T-helper 9 cell (primary cell): ENCODE measurements around the gene LRRC8C.

Experiments used
- DNase-seq: peaks from one replicate; pipeline ENCODE4 v3.0.0-alpha.2; 2020

Gene LRRC8C

DNA sequence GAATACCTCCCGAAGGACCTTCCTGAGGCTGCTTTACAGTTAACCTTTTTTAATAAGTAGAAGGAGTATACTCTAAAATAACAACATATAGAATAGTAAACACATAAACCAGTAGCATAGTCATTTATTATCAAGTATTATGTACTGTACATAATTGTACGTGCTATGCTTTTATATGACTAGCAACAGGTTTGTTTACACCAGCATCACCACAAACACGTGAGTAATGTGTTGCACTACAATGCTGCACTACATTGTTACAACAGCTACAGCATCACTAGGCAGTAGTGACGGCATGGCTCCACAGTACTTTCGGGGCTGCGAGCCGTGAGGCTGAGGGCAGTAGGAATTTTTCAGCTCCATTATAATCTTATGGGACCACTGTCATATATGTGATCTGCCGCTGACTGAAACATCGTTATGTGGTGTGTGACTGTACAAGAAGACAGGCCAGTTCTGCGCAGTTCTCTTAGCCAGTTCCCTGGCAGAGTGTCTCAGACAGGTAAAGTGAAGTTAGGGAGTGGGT is 105.1 kb downstream of the LRRC8C start:
- no peak for DNase-seq

DNA sequence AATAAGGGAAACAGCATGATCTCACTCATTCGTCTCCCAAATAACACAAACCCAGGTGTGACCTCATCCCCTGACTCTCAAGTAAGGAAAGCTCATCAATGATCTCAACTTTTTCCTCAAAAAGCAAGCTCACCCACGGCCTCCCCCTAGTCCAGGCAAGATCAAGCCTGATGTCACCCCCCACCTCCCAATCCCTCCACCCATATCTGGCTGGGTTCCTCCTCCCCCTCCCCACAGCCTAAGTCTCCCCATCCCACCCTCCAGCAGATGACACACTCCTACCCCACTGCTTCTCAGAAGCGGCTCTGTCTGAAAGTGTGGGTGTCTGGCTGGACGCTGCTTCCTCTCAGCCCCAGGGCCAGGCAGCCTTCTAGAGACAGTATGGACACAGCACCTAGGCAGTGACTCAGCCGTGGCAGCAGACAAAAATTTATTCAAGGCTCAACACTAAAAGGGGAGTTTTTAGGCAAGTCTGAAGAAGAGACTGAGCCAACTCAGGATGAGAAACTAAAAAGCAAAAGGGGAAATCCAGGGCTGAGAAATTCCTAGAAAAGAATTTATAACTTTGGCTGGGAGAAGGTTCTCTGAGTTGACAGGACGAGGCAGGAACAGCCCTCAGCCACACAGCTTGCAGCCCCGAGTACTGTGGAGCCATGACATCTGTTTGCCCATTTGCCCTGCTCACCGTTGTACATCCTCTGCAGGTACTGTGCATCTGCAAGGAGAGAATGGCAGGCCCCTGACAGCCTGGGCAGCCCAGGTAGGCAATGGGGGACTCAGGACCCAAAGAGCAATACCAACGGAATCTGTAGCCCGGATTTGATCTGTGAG is 106.3 kb downstream of the LRRC8C start:
- no peak for DNase-seq

DNA sequence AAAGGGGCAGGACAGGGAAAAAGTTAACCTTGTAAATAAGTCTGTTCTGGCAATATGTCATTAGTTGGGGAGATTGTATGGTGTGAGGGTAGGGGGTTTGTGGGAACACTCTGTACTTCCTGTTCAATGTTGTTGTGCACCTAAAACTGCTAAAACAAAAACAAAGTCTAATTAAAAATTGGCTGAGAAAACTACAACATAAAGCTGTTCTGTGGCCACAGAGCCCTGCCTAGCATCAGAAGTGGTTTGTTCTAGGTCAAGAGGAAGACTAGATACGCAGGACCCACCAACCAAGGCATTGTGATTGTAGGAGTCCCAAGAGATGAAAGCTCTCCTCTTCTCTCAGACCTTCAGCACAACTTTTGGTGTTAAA is 106.9 kb downstream of the LRRC8C start:
- no peak for DNase-seq

DNA sequence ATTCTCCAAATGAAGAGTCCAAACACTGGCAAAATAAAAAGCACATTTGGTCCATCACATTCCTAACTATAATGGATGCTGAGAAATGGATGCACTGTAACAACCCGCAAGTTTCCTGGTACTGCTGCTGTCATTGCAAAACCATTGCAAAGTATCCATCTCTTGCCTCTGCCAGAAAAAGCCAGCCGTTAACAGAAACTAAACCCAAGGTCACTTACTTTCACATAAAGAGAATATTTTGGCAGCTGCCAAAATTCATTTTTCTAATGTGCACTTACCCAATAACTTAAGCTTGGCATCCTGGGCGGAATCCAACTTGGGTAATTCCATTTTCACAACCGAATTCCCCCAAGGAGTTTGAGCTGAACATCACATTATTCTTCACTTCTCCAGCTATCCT is 110.9 kb downstream of the LRRC8C start:
- DNase-seq: no peak

DNA sequence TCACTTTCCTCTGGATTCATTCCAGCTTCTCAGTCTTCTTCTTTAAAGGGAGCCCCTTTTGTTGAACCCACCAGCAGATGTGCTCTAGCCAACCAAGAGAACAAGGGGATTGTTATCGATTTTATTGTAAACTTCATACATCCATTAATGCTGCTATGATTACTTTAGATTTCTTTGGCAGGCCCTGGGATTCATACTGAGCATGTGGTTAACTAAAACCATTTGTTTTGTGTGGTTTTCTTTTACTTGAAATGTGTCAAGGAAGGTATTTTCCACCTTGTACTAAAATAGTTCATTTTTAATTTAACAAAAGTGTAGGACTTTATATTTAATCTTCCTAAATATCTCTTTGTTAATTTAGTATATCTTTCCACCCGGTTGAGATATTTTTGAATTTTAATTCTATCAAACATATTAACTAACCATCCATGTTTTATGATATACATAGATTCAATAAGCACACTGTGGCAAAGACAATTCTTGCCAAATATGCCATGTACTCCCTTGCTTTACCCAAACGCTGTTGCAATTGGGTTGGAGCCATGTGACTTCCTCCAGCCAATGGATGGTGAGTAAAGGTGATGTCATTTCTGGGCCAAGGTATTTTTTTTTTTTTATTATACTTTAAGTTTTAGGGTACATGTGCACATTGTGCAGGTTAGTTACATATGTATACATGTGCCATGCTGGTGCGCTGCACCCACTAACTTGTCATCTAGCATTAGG is 113.7 kb downstream of the LRRC8C start:
- no peak for DNase-seq

DNA sequence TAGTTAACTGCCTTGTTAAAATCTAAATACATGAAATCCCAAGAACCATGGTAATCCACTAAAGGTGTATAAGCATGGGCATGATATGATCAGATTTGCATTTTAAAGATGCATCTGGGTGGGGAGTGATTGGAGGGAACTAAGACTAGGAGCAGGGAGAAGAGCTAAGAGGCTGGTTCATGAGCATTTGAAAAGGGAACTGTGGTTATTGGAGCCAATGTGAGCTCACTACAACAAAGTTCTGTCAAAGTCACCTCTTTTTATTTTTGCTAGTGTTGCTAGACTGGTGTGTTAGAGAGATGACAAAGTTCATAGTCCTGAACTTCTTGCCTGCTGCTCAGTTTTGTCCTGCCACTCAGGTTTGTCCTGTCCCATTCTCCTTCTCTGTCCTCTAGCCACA is 120.8 kb downstream of the LRRC8C start:
- no peak for DNase-seq

DNA sequence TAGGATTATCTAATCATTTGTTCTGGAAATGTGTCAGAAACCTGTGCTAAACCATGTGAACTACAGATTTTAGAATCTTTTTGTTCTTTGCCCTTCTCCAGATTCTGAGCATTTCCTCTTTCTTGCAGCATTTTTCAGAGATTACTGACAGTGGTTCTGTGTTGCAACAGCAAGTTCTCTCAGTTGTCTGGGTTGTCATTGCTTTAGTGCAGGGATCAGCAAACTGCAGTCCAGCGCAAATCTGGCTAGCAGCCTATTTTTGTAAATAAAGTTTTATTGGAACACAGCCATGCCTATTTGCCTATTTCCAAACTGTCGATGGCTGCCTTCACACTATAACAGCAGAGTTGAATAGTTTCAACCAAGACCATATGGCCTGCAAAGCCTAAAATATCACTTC is 121.6 kb downstream of the LRRC8C start:
- DNase-seq: no peak

DNA sequence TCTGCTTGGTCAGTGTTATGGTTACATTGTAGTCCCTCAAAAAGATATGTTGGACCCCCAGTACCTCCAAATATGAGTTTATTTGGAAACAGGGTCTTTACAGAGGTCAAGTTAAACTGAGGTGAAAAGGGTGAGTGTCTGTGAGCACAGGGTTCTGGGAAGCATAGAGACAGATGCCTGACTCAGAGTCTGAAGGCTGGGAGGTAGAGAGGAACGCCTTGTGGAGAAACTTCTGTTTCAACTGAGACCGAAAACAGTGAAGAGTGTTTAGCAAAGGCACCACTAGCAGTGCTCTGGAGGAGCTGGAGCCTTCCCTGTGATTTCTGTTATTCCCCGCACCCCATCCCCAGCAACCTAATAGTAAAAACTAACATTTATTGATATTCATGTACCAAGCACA is 122.7 kb downstream of the LRRC8C start:
- no peak for DNase-seq

DNA sequence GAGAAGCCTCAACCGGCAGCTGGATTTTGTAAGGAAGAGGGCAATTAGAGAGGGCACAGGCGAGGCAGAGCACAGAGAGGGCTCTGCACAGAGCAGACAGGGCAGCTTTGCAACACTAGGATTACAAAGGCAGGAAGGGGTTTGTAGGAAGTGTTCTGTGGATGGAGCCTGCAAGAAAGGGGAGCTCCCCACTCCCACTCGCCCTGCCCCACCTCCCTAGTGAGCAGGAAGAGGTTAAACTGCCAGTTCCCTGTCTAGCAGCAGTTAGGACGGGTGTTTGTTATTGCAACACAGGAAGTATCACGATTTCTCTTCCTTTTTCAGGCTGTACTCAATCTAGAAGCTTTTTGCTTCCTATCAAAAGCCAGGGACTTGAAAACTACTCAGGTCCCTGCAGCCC is 124.6 kb downstream of the LRRC8C start:
- no peak for DNase-seq

DNA sequence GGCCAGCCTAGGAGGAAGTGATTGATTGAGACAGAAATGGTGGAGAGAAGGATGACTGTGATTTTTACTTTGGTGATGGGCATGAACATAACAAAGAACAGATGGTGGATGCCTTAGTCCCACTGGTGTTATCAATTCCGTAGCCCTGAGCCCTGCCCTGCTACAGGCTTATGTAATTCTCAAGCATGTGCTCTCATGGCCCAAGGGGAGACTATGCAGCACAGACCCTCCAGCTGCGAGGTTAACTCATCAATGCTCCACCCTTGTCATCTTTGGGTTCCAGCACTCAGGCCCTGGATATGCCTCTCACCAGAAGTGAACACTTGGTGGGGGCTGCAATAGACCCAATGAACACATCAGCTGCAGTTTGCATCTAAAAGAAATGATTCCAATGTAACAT is 125.2 kb downstream of the LRRC8C start:
- no peak for DNase-seq

DNA sequence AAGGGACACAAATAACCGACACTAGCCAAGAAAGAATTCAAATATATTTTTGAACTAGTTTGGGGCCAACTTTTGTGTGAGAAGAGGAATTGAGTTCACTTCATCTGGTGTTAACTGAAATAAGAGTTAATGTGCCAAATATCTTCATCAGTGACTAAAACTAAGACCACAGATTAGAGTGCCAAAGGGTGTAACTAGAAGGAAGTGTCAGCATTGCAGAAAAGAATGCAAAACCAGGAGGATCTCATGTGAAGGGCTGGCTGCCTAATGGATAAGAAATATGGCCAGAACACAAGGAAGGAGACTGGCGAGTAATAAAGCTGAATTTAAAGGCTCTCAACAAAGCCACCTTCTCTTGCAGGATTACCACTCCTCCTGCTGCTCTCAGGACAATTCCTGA is 126.1 kb downstream of the LRRC8C start:
- DNase-seq: no peak

DNA sequence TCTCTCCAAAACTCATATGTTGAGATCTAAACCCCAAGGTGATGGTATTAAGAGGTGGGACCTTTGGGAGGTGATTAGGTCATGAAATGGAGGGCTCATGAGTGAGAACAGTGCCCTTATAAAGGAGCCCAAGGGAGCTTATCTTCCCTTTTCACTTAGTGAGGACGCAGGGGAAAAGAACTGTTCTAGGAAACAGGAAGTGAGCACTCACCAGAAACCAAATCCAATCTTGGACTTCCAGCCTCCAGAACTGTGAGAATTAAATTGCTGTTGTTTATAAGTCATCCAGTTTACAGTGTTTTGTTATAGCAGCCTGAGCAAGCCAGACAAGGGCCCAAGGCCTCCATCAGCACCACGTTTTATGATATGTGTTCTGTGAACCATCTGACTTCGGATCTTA is 127.6 kb downstream of the LRRC8C start:
- DNase-seq: no peak

DNA sequence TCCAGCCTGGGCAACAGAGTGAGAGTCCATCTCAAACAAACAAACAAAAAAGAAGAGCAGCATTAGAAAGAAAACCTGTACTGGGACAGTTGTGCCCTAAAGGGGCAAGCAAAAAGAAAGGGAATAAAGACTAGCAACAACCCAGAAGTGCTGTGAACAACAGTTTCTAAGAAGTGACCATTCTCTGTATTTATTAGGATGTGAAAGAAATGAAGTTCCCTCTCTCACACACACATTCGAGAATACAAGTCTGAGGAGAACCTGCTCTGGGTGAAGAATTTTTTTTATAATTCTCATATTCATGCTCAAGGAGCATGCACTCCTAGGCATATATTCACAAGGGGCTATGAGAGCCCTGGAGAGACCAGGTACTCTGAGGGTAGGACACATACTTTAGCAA is 128.4 kb downstream of the LRRC8C start:
- no peak for DNase-seq

DNA sequence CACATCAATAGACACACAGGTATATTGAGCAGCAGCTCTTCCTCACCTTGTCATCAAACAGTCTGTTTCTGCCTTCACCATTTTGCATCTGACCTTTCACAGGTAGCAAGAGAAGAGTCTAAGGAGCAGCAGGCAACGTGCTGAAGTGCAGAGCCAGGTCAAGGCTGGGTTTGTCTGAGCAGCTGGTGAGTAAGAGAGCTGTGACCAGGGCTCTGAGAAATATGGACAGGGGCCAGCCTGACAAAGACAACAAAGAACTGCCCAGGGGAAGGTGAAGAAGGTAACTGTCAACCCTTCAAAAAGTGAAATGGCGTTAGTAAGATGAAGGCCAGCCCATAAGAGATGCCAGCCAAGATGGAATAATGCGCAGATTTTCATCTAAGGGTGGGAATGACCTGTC is 129.0 kb downstream of the LRRC8C start:
- DNase-seq: no peak

DNA sequence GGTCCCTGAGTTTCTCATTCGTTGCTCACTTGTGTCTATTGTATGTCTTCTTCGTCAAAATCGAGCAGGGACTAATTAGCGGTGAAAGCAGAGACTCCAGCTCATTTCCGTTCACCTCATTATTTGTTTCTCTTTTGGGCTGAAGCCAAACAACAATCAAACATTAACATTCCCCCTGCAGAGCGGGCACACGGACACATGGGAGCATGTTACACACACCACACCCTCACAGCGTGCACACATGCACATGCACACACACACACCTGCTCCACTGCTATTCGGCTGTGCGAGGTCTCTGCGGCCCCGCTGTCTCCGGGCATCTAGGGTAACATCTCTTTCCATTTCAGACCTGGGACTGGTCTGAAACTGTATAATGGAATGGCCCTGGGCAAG is 129.5 kb downstream of the LRRC8C start:
- no peak for DNase-seq

DNA sequence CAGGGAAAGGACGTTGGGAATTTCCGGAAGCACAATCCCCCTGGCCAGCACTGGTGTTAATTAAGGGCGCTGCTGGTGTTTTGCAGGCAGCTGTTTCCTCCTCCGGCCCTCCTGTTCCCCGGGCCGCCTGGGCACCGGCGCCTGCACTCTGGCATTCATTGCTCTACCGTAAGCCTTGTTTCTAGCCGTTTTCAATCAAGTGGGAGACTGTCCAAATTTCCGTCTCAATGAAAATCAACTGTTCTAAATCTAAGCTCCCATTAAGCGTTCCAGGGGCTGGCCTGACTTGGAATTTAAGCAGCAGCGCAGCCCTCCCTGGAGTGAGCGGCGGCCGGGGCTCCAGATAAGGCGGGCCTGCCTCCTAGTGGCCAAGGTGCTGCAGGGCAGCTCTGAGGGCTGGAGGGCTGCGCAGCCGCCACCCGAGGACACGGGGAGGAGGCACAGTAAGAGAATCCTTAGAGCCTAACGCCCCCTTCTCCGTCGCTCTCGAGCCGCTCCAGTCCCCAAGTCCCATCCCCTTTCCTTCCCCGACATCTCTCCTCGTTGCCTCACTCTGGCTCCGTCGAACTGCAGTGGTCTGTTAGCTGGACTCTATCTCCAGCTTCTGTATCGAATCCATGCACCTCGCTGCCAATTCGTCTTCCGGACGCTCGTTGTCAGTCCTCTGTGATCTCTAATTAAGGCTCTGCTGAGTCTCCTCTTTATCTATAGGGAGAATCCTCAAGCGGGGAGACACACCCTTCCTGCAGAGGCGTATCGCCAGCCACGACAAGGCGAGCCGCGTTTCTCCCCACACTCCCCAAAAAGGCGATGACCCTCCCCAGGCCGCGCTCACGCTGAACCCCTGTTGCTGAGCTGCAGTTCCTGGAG is 130.1 kb downstream of the LRRC8C start:
- peak; percentile 79 for DNase-seq

DNA sequence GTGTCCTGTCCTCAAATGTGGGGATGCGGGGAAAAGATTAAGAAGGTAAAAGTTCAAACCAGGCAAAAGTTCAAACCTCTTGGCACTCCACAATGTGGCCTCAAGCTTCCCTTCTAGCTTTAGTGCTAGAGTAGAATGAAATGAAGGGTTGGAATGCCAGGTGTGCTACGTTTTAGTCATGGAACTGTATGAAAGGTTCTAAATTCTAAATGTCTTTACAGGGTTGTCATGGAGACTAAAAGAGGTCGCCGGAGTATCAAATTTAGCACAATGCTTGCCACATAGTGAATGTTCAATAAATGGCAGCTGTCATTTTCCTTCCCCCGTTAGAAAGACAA is 130.7 kb downstream of the LRRC8C start:
- DNase-seq: no peak

DNA sequence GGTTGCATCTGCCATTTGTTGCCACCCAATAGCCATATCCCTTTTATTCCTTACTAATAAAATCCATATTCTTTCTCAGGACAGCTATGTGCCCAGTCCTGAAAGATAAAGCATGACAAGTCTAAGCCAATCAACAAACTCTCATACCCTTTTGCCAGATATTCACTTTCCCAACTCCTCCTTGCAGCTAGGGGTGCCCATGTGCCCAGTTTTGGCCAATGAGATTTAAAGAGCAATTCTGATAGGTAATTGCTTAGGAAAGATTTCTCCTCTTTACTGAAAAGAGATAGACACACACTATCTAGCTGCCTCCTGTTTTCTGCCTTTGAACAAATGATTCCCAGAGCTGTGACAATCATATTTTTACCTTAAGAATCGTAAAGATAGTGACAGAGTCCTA is 132.9 kb downstream of the LRRC8C start:
- no peak for DNase-seq

DNA sequence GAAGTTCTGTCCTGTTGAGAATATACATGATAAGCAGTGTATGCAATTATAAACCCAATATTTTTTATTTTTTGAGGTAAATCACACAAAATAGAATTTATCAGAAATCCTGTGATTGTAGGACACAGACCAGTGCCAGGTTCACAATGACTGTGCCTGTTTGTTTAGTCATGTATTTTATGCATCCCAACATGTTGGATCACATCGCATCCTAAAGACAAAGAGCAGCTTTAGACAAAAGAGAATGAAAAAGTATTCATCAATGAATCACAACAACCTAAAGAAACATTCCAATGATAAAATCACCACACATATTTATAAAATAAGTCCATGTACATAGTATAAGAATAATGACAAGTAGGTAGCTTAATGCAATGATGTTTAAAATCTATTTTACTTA is 134.7 kb downstream of the LRRC8C start:
- DNase-seq: no peak
